Mesendoderm (in vitro differentiated cells): Measurements from ENCODE around the gene CPSF7.

ENCODE experiments used
- DNase-seq: peaks from one replicate; pipeline ENCODE4 v3.0.0; 2013
- H2AK5ac ChIP-seq: 2 replicates; pipeline ENCODE4 v1.6.1; 2013; ENCODE audit warnings: low read length, inconsistent platforms
- H2BK120ac ChIP-seq: 2 replicates; pipeline ENCODE4 v1.6.1; 2013; ENCODE audit warnings: low read depth, mild to moderate bottlenecking, low read length, moderate library complexity, mixed read lengths
- H2BK15ac ChIP-seq: replicated peaks from 2 replicates; pipeline ENCODE4 v1.6.1; 2013; ENCODE audit warnings: low read depth, mild to moderate bottlenecking, moderate library complexity
- H2BK5ac ChIP-seq: 2 replicates; pipeline ENCODE4 v1.6.1; 2013; ENCODE audit warnings: low read length, inconsistent platforms
- H3K18ac ChIP-seq: 2 replicates; pipeline ENCODE4 v1.6.1; 2013; ENCODE audit warnings: mild to moderate bottlenecking, low read length, mixed read lengths
- H3K23ac ChIP-seq: one replicate; pipeline ENCODE4 v1.6.1; 2013; ENCODE audit warnings: low read length
- H3K27ac ChIP-seq: 2 replicates; pipeline ENCODE4 v1.5.1; 2013; ENCODE audit warnings: low read depth, mild to moderate bottlenecking, inconsistent platforms, low read length, moderate library complexity
- H3K27me3 ChIP-seq: 2 replicates; pipeline ENCODE4 v1.6.1; 2013; ENCODE audit warnings: low read length, control low read depth, mild to moderate bottlenecking, inconsistent platforms; ENCODE audit not compliant: insufficient read depth, poor library complexity
- H3K36me3 ChIP-seq: 2 replicates; pipeline ENCODE4 v1.6.1; 2013; ENCODE audit warnings: low read length, inconsistent platforms; ENCODE audit not compliant: control insufficient read depth, insufficient read depth
- H3K4ac ChIP-seq: one replicate; pipeline ENCODE4 v1.6.1; 2013; ENCODE audit warnings: low read depth, mild to moderate bottlenecking, low read length, moderate library complexity
- H3K4me1 ChIP-seq: 2 replicates; pipeline ENCODE4 v1.6.1; 2013; ENCODE audit warnings: low read depth, low read length, inconsistent platforms; ENCODE audit not compliant: control insufficient read depth
- H3K4me2 ChIP-seq: 2 replicates; pipeline ENCODE4 v1.6.1; 2013; ENCODE audit warnings: low read length
- H3K4me3 ChIP-seq: 2 replicates; pipeline ENCODE4 v1.5.1; 2013; ENCODE audit warnings: mild to moderate bottlenecking, low read length
- H3K56ac ChIP-seq: one replicate; pipeline ENCODE4 v1.6.1; 2013; ENCODE audit warnings: low read length
- H3K79me1 ChIP-seq: 2 replicates; pipeline ENCODE4 v1.6.1; 2013; ENCODE audit warnings: low read length, inconsistent platforms
- H3K79me2 ChIP-seq: 2 replicates; pipeline ENCODE4 v1.6.1; 2013; ENCODE audit warnings: mild to moderate bottlenecking, low read length; ENCODE audit not compliant: control insufficient read depth, insufficient read depth
- H3K9ac ChIP-seq: 2 replicates; pipeline ENCODE4 v1.6.1; 2013; ENCODE audit warnings: low read length, inconsistent platforms
- H4K5ac ChIP-seq: one replicate; pipeline ENCODE4 v1.6.1; 2013; ENCODE audit warnings: low read length
- H4K8ac ChIP-seq: one replicate; pipeline ENCODE4 v1.6.1; 2013; ENCODE audit warnings: low read depth, mild to moderate bottlenecking, control low read depth, low read length, moderate library complexity
- WGBS: extraction: QIAGEN DNeasy Blood & Tissue Kit; methylation state at CpG from one replicate; pipeline ENCODE4 v1.1.7; 2013; ENCODE audit warnings: low lambda C conversion rate, missing lambda C conversion rate; ENCODE audit not compliant: insufficient coverage; ENCODE audit errors: extremely low coverage; 5-methylcytosine and 5-hydroxymethylcytosine counted together

The CPSF7 gene

DNA sequence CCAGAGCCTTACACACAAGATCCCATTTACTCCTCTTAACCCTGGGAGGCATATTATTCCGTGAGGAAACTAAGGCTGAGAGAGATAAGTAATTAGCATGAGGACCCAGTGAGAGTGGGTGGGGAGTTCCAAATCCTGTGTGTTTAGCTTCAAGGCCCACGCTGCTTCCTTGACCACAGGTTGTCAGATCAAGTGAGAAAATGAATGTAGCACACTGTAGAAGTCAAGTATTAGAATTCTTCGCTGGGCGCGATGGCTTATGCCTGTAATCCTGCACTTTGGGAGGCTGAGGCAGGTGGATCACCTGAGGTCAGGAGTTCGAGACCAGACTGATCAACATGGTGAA lies 71.9 kb downstream of the CPSF7 start:
- H2BK15ac ChIP-seq: no peak overlapping the region
- H3K27me3 ChIP-seq: no peaks in the 10 kb centered on the region

GRCh38 chr11:61357233-61357893 lies 72.4 kb downstream of the CPSF7 start:
- no peak overlapping the region for H3K4me2 ChIP-seq
- H3K23ac ChIP-seq: no peak overlapping the region
- no peak overlapping the region for H3K9ac ChIP-seq
- H2BK15ac ChIP-seq: no peak overlapping the region
- no peak overlapping the region for H2BK5ac ChIP-seq
- H3K4ac ChIP-seq: no peak overlapping the region
- H3K79me2 ChIP-seq: peaks cover 5% of the 10 kb centered on the region
- WGBS: no CpG with 5 or more reads among the region's 9 CpGs
- no peak overlapping the region for H3K27ac ChIP-seq
- H2AK5ac ChIP-seq: no peak overlapping the region
- no peaks in the 10 kb centered on the region for H3K36me3 ChIP-seq
- H4K5ac ChIP-seq: no peak overlapping the region
- no peak for DNase-seq
- no peak overlapping the region for H3K56ac ChIP-seq
- H3K4me3 ChIP-seq: no peak overlapping the region
- no peak overlapping the region for H4K8ac ChIP-seq
- no peak overlapping the region for H3K18ac ChIP-seq
- H2BK120ac ChIP-seq: no peak overlapping the region
- peaks cover 5% of the 10 kb centered on the region for H3K79me1 ChIP-seq
- no peaks in the 10 kb centered on the region for H3K27me3 ChIP-seq
- no peaks in the 10 kb centered on the region for H3K4me1 ChIP-seq

More for the DNA sequence above, 71.9 kb downstream of the CPSF7 start:
- Histone ChIP-seq H3K4me2 (no peak overlapping the region), H3K23ac (no peak overlapping the region), H3K18ac (no peak overlapping the region), H3K27ac (no peak overlapping the region), H3K4me3 (no peak overlapping the region), H3K36me3 (no peaks in the 10 kb centered on the region), H2BK120ac (no peak overlapping the region), H3K4me1 (no peaks in the 10 kb centered on the region), H2AK5ac (no peak overlapping the region), H3K9ac (no peak overlapping the region), H3K56ac (no peak overlapping the region), H3K79me2 (peaks cover 9% of the 10 kb centered on the region), H4K8ac (no peak overlapping the region), H2BK5ac (no peak overlapping the region), H4K5ac (no peak overlapping the region), H3K4ac (no peak overlapping the region), H3K79me1 (peaks cover 5% of the 10 kb centered on the region)
- WGBS: no CpG with 5 or more reads among the region's 6 CpGs
- no peak for DNase-seq

GRCh38 chr11:61356706-61357105 lies 73.1 kb downstream of the CPSF7 start:
- Histone ChIP-seq H2BK15ac (no peak overlapping the region), H3K4ac (no peak overlapping the region), H3K79me1 (peaks cover 5% of the 10 kb centered on the region), H3K9ac (no peak overlapping the region), H3K79me2 (peaks cover 5% of the 10 kb centered on the region), H3K36me3 (no peaks in the 10 kb centered on the region), H3K4me2 (no peak overlapping the region), H3K27me3 (no peaks in the 10 kb centered on the region), H4K8ac (no peak overlapping the region), H3K56ac (no peak overlapping the region), H3K4me1 (no peaks in the 10 kb centered on the region), H3K23ac (no peak overlapping the region), H4K5ac (no peak overlapping the region), H3K18ac (no peak overlapping the region), H2AK5ac (no peak overlapping the region), H2BK5ac (no peak overlapping the region), H3K27ac (no peak overlapping the region), H2BK120ac (no peak overlapping the region), H3K4me3 (no peak overlapping the region)
- no CpG with 5 or more reads among the region's 4 CpGs for WGBS
- DNase-seq: no peak

DNA sequence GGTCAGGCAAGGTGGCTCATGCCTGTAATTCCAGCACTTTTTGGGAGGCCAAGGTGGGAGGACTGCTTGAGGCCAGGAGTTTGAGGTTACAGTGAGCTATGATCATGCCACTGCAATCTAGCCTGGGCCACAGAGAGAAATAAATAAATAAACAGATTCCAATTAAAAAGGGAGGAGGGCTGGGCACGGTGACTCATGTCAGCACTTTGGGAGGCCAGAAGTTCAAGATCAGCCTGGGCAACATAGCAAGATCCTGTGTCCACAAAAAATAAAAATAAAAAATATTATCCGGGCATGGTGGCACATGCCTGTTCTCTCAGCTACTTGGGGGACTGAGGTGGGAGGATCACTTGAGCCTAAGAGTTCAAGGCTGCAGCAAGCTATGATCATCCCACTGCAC lies 75.6 kb downstream of the CPSF7 start:
- no peak overlapping the region for H3K56ac ChIP-seq
- H3K23ac ChIP-seq: no peak overlapping the region
- no peak overlapping the region for H3K4me2 ChIP-seq
- H2BK120ac ChIP-seq: no peak overlapping the region
- H3K4me1 ChIP-seq: no peaks in the 10 kb centered on the region
- no peak overlapping the region for H3K4ac ChIP-seq
- H4K5ac ChIP-seq: no peak overlapping the region
- no CpG with 5 or more reads among the region's 2 CpGs for WGBS
- no peak overlapping the region for H2BK5ac ChIP-seq
- H4K8ac ChIP-seq: no peak overlapping the region
- H3K79me2 ChIP-seq: no peaks in the 10 kb centered on the region
- H3K79me1 ChIP-seq: no peaks in the 10 kb centered on the region
- no peak overlapping the region for H3K4me3 ChIP-seq
- no peak overlapping the region for H3K18ac ChIP-seq
- H2BK15ac ChIP-seq: no peak overlapping the region
- H2AK5ac ChIP-seq: no peak overlapping the region
- H3K9ac ChIP-seq: no peak overlapping the region
- H3K27ac ChIP-seq: no peak overlapping the region
- peaks cover 1% of the 10 kb centered on the region for H3K36me3 ChIP-seq
- DNase-seq: no peak
- no peaks in the 10 kb centered on the region for H3K27me3 ChIP-seq

DNA sequence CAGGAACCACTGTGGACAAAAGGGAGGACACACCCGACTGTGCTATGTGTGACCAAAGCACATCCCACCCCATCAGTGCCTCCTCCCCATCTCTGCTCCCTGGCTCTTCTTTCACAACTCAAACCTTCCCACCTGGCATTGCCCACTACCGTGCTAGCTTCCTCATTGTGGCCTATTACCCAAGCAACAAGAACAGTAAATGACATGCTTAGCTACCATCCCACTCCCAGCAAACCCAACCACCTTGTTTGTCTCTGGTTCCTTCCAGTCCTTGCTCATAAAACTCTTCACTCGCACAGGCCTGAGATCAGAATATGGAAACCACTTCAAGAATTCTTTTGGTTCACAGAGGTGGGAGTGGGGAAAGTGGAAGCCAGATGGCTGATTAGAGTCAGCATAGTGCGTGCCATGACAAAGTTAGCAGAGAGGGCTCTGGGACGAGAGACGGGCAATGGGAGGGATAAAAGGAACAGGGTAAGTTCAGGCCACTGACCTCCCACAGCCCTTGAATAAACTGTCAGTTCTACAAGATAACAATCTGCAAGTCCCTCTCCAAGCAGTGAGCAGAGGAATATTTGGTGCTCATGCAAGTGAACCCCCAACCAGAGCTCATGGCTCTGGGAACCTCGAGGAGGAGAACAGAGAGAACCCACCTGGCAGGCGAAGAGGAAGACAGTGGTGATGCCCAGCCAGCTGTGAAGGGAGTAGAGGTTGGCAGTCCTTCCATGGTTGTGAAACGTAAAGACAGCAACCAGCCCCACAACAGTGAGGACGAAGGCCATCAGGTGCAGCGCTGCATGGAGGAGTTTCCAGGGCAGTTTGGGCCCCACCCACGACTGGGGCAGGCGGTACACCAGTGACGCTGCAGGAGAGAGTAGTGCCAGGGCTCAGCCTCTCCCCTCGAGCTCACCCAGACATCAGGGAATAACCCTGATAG lies 76.4 kb downstream of the CPSF7 start:
- Histone ChIP-seq H3K27ac (no peak overlapping the region), H3K4me3 (no peak overlapping the region), H2AK5ac (no peak overlapping the region), H3K56ac (no peak overlapping the region), H4K8ac (no peak overlapping the region), H2BK5ac (no peak overlapping the region), H2BK120ac (no peak overlapping the region), H2BK15ac (no peak overlapping the region), H3K18ac (no peak overlapping the region), H3K9ac (no peak overlapping the region), H3K23ac (no peak overlapping the region), H3K4me1 (no peaks in the 10 kb centered on the region), H3K79me1 (no peaks in the 10 kb centered on the region), H3K4ac (no peak overlapping the region), H4K5ac (no peak overlapping the region), H3K36me3 (peaks cover 2% of the 10 kb centered on the region), H3K79me2 (no peaks in the 10 kb centered on the region), H3K27me3 (no peaks in the 10 kb centered on the region), H3K4me2 (no peak overlapping the region)
- no peak for DNase-seq
- WGBS: no CpG with 5 or more reads among the region's 15 CpGs
